Stimulated activated CD4-positive, alpha-beta T cell treated with anti-CD3 and anti-CD28 coated beads, TNF-alpha, amount 100 ng/mL, for 24 hours (primary cell): ENCODE measurements around the gene IQCE.

Experiments
- DNase-seq, 3 experiments: peaks; one replicate each; pipeline ENCODE4 v3.0.0-alpha.2; 2020; ENCODE audit warnings: low read depth in 3 of 3

IQCE gene

DNA sequence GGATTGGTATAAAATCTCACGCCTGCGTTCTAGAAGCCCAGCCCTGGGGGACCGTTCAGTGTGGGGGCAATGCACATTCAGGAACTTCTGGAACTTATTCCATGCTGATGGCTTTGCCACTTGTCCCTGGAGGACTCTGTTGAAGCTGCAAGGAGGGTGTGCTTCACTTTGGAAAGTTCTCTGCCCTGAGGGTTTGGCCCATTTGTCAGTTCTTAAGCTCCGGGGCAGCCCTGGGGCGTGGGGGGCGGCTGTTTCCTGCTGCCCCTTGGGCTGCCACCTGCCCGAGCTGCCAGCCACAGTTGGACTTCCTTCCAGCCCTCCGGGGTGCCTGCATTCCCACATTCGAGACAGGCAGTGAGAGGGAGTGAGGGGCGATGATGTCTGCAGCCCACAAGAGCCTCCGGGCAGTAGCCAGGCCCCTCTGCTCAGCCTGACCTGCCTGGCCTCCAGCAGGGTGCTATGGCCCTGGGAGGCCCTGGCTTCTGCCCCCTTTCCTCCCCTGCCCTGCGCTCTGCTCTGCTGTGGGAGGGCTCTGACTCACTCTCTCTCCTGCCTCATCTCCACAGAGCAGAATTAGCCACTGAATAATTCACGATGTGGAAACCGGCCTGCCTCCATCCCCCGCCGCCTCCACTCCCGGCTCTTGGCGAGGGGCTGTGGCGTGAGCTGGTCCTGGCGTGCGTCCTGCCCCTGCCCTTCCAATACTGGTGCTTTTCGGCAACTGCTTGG, 74.9 kb downstream of the IQCE start:
- DNase-seq, result peak in 2 of 3 experiments; percentile 21 to 52

GRCh38 chr7:2634267-2635145, 75.7 kb downstream of the IQCE start:
- no peak for DNase-seq

DNA sequence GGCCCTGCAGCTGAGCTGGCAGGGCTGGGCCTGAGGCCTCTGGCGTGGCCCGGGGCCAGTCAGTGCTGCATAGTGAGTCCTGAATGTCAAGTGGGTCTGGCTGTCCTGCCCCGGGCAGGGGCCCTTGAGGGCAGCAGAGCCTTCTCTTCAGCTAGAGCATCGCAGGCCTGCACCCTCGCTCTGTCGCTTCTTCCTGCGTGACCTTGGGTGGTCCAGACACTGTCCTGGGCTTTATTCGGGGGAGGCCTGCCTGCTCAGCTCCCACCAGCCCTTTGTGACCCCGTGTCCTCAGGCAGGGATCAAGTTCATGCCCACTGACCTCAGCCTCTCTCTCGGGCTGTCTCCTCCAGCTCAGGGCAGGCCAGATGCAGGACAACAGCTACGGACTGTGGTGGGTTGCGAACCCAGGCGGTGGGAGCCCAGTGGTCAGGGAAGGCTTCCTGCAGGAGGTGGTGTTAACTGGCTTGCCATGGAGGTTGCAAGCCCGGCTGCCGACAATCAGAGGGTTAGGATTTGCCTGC, 76.4 kb downstream of the IQCE start:
- no peak for DNase-seq

GRCh38 chr7:2635810-2636701, 77.3 kb downstream of the IQCE start:
- no peak for DNase-seq

GRCh38 chr7:2637066-2637471, 78.3 kb downstream of the IQCE start:
- DNase-seq, result no peak

GRCh38 chr7:2637505-2638223, 78.9 kb downstream of the IQCE start:
- DNase-seq, result no peak

DNA sequence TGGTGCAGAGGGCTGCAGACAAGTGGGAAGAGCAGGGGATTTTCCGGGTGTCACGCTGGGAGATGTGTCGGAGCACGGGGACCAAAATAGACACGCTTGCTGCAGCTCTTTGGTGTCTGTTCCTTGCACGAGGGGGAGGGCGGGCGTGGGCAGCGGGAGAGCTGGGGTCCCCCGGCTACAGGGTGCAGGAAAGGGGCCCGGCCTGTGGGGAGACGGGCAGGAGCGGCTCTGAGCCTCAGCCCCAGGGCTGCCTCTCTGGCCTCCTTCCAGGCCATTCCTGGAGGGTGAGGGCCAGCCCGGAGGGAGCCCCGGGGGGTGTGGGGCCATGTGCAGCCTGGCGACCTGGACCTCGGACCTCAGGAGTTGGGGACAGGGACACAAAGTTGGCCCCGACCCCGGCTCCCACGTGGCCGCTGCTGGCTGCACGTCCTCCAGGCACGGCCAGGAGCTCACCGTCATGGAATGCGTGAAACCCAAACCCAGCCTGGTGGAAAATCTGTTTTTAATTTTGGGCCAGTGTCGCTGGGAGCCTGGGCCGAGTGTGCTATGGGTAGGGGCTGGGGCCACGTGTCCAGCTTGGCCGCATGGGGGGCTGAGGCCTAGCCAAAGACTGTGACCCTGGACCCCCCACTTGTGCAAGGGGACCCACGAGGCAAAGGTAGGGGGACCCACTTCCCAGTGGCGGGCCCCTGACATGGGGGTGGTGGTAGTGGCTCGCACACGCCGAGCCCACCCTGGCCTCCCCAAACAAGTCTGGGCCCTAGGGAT, 79.6 kb downstream of the IQCE start:
- no peak for DNase-seq

DNA sequence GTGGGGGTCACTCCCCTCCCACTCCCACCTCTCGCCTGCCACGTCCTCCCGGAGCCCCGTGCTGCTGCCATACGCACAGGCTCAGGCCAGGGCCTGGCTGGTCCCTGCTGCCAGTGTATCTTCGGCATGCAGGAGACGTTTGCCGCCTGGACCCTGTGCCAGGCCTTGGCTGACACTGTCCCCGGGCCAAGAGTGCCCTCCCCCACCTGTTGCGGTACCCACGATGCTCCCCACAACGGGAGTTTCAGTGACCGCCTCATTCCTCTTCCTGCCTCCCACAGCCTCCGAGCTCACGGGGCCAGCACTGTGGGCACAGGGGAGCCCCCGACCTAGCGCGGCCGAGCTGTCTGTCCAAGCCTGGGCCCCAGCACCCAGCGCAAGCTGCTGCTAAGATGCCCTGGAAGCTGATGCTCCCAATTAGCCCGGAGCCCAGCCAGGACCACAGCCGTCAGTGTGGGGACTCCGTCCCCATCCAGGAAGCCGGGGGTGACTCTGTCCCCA, 80.5 kb downstream of the IQCE start:
- no peak for DNase-seq

GRCh38 chr7:2639695-2640481, 81.1 kb downstream of the IQCE start:
- DNase-seq, result no peak

DNA sequence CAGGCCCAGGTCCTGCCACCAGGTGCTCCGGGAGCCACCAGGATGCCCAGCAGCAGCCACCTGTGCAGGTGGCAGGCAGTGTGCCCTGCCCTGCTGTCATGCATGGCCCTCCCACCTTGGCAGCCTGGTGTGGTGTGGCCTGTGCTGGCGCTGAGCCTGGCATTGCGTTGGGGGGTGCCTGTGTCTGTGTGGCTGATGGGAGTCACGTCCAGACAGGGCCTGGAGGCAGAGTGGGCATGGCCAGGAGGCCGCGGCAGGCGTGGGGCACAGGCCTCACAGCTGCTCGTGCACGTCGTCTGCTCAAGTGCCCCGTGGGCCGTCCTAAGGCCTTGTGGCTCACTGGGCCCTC, 81.7 kb downstream of the IQCE start:
- no peak for DNase-seq

DNA sequence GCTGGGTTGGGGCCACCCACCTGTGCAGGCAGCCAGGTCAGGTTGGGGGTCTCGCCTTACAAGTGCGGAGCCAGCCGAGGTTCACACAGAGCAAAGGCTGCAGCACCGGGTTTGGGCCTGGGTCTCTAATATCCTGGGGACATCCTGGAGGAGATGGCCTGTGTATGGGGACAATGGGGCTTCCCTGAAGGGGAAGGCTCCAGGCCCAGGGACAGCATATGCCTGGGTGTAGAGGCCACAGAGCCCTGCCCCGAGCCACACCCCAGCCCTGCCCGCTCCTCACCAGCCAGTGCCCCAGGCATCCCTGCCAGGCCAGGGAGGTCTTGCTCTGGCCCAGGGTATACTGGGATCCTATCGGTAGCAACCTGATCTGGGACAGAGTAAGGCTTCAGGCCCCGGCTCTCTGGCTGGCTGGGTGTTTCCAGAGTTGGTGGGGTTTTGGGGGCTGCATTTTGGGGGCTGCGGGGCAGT, 82.1 kb downstream of the IQCE start:
- no peak for DNase-seq

DNA sequence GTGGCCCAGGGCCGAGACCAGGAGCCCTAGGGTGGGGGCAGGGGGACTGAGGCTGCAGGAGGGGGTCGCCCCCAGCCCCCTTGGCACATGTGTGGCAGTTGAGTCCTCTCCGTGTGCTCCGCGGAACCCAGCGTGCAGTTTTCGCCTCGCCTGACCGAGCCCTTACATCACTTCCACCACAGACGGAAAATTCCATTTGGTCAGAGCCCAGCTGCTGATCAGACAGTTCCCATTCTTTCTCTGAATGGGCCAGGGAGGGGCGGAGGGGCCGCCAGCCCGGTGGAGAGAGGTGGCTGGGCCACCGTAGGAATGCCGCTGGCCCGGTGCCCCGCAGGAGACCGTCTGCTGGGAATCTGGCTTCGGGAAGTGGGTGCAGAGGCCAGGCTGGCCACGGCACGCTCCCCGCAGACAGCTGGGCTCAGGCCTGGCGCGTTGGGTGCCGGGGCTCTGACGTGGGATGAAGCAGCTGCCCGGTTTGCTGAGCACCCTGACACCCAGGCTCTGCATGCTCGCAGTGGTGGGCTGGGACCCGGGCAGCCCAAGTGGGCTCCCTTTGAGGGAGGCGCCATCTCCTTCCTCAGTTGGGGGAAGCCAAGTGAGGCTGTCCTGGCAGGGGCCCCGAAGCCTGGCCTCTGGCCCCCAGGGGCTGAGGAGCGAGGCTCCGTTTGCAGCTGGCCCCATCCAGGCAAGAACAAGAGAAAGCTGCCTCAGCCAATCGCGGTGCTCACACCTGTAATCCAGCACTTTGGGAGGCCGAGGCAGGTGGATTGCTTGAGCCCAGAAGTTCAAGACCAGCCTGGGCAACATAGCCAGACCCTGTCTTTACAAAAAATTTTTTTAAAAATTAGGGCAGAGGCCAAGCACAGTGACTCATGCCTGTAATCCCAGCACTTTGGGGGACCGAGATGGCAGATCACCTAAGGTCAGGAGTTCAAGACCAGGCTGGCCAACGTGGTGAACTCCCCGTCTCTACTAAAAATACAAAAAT, 82.9 kb downstream of the IQCE start:
- DNase-seq, result no peak

DNA sequence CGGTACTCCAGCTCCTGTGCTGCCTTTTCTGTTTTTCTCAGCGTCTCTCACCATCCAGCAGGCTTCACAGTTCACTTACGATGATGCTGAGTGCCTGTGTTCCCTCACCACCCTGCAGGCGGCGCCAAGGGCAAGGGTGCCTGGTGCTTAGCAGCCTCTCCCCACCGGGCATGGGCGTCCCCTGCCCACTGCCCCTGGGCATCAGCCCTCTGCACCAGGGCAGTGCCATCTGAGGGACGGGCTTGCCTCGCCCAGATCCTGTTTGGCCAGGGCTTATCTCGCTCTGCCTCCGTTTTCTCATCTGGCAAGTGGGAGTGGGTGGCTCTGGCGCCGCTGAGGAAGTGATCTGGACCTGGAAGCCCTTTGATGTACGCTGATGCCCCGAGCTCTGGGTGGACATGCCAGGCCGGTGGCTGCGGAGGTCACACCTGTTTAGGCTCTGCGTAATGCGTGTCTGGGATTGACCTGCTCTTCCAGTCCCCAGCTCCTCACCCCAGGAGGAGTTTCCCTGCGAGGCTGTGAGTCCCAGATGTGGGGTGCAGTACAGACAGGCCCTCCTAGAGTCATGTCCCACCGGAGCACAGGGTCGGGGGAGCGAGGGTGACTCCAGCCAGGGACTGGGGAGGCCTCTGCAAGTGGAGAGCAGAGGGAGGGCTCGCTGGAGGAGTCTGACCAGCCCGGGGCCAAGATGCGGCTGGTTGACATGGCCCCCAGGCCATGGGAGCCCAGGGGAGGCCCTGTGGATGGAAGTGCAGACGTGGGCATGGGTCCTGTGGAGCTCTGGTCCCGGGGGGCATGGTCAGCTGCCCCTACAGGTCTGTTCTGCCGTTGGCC, 84.8 kb downstream of the IQCE start:
- no peak for DNase-seq

- no peak for DNase-seq
Measured at GRCh38 chr7:2644220-2644561, 85.4 kb downstream of the IQCE start.

DNA sequence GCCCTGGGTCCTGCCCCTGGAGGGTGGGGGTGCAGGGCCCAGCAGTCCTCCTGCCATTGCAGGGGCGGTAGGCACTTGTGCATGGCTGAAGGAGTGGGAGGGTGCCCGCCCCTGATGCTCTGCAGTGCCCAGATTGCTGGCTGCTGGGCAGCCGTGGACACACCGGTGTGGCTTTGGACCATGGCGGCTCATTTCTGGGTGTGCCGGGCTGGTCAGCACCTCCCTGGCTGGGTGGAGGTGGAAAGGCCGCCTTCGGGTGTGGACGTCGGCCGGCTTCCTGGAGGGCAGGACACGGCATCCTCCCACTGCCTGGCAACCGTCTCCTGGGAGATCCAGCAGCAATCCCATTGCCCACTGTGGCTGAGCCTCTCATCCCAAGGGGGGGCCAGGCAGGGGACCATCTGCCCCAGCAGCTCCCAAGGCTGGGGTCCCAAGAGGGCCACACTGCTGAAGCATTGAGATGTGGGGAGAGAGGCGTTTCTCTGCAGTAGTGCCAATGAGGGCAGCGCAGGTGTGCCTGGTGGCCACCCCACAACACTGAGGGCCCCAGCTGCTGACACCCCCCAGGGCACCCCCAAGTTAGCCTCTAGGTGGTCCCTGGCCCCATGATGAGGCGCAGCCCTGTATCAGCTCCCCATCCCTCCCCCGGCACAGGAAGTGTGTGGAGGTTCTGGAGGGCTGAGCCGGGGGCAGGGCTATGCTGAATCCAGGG, 85.9 kb downstream of the IQCE start:
- no peak for DNase-seq

- DNase-seq, result no peak
Measured at GRCh38 chr7:2645274-2645868, 86.6 kb downstream of the IQCE start.
